Activated CD8-positive, alpha-beta memory T cell treated with anti-CD3 and anti-CD28 coated beads, Interleukin-2, amount 10 ng/mL, durations not matched to agents 7 days and 5 days (primary cell): ENCODE measurements around the gene ME3. TPM values are rescaled to one million over a fixed set of nuclear protein-coding genes. Genes with fewer than 3 reads are reported as not detected.

Experiments
- total RNA-seq, 2 experiments: library from RNA; stranded (reverse); gene quantifications; one replicate each; pipeline ENCODE4 v1.2.3, GENCODE V29; 2021

The ME3 gene
- total RNA-seq, 2 experiments from 2014 or later, result 0.79 to 1.3 TPM

Other genes starting within 250 kb of the ME3 start
- 1 to 10 TPM in 1 of 2 experiments, under 1 TPM in 1; 0.85 to 4.9 TPM for gene PRSS23, start 127.9 kb upstream of the ME3 start, total RNA-seq